Effector memory CD4-positive, alpha-beta T cell (primary cell): ENCODE measurements around the gene CELF2.
"Not testable (repeated sequence)": the region's sequence is repeated elsewhere in the genome, so short reads cannot be mapped to it uniquely, and the experiment has no call there.

Experiments
- DNase-seq, 3 donors: peaks; one replicate each; pipeline ENCODE4 v3.0.0-alpha.2; 2020
- H3K27ac ChIP-seq: 2 replicates; pipeline ENCODE4 v1.7.0; 2013; ENCODE audit warnings: mild to moderate bottlenecking, low read length, moderate library complexity; ENCODE audit not compliant: insufficient read depth, poor library complexity, severe bottlenecking
- H3K27me3 ChIP-seq: replicated peaks from 2 replicates; pipeline ENCODE4 v1.7.0; 2013; ENCODE audit warnings: mild to moderate bottlenecking, low read length; ENCODE audit not compliant: insufficient read depth, control insufficient read depth, poor library complexity, severe bottlenecking
- H3K36me3 ChIP-seq: 2 replicates; pipeline ENCODE4 v1.7.0; 2013; ENCODE audit warnings: mild to moderate bottlenecking, low read length, moderate library complexity; ENCODE audit not compliant: control insufficient read depth, insufficient read depth
- H3K4me1 ChIP-seq: 2 replicates; pipeline ENCODE4 v1.7.0; 2013; ENCODE audit warnings: low read length, mild to moderate bottlenecking; ENCODE audit not compliant: control insufficient read depth, insufficient read depth, poor library complexity, severe bottlenecking
- H3K4me3 ChIP-seq: 2 replicates; pipeline ENCODE4 v1.7.0; 2013; ENCODE audit warnings: low read length, low read depth, mild to moderate bottlenecking; ENCODE audit not compliant: insufficient read depth, poor library complexity, severe bottlenecking
- H3K9me3 ChIP-seq: 2 replicates; pipeline ENCODE4 v1.7.0; 2013; ENCODE audit warnings: mild to moderate bottlenecking, low read length, moderate library complexity; ENCODE audit not compliant: control insufficient read depth

The CELF2 gene

DNA sequence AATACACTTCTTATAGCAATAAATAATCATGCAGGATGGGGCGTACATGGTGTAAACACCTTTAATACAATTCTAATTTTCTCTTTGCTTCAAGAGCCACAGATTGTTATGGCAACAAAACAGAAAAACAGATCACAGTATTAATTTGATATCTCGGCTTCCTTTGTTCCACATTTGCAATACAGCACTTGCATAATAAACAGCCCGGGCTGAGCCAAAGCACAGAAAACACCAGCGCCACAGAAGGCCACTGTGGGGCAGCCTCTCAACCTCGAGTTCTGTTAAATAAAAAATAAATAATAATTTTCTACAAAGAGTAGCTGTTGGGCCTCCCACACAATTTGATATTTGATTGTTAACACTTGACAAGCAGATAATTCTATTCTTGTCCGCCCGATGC is 337.9 kb downstream of the CELF2 start:
- Histone ChIP-seq H3K4me1 (no peaks in the 10 kb centered on the region), H3K36me3 (no peaks in the 10 kb centered on the region), H3K9me3 (no peaks in the 10 kb centered on the region), H3K4me3 (no peak overlapping the region), H3K27me3 (no peaks in the 10 kb centered on the region), H3K27ac (no peak overlapping the region)
- DNase-seq = no peak

DNA sequence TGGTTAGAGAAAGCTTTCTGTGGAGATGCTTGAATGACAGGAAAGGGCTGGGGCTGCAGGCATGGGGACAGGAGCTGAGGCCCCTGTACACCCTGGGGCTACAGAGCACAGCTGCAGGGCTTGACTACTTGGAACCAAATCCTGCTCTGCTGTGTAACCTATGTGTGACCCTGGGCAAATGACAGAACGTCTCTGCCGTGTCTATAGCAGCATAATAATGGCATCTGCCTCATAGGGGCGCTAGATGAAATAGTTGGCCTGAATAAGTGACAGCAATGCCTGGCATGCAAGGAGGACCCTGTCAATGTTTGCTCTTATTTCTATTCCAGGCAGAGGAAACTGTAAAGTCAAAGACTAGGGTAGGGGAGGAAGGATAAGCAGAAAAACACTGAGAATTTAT is 339.8 kb downstream of the CELF2 start:
- Histone ChIP-seq H3K4me1 (no peaks in the 10 kb centered on the region), H3K27me3 (no peaks in the 10 kb centered on the region), H3K27ac (no peak overlapping the region), H3K36me3 (no peaks in the 10 kb centered on the region), H3K4me3 (no peak overlapping the region), H3K9me3 (no peaks in the 10 kb centered on the region)
- DNase-seq = no peak

DNA sequence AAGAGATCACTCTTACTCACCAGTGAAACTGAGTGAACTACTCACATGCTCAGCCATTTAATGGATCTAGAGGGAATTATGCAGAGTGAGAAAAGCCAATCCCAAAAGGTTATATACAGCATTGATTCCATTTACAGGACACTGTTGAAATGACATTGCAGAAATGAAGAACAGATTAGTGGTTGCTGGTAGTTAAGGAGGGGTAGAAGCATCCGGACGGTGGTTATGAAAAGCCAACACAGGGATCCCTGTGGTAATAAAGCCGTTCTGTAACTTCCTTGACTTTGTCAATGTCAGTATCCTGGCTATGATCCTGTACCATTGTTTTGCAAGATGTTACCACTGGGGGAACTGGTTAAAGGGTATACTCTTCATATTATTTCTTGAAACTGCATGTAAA is 340.3 kb downstream of the CELF2 start:
- Histone ChIP-seq H3K4me1 (no peaks in the 10 kb centered on the region), H3K27ac (no peak overlapping the region), H3K36me3 (no peaks in the 10 kb centered on the region), H3K27me3 (no peaks in the 10 kb centered on the region), H3K4me3 (no peak overlapping the region), H3K9me3 (no peaks in the 10 kb centered on the region)
- DNase-seq = no peak

DNA sequence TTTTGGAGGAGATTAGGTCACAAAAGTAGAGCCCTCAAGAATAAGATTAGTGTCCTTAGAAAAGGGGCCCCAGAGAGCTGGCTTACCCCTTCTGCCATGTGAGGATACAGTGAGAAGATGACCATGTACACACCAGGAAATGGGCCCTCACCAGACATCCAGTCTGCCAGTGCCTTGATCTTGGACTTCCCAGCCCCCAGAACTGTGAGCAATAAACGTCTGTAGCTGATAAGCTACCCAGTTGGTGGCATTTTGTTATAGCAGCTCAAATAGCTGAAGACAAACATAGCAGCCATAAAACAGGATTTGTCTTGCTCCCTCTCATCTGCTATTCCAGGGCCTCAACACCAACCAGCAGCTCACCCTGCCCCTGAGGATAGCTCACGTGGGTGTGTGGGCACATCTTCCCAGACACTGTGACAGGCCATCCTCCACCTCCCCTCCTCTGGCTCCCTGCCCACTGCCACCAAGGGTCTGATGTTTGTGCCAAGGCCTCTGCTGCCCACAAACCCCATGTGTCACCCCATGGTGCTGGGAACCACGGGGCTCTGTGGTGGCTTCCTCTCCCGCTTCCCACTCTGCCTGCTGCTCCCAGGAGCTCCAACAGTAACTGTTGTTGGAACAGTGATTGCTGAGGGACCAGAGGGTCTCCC is 341.4 kb downstream of the CELF2 start:
- Histone ChIP-seq H3K4me1 (no peaks in the 10 kb centered on the region), H3K36me3 (no peaks in the 10 kb centered on the region), H3K4me3 (no peak overlapping the region), H3K9me3 (no peaks in the 10 kb centered on the region), H3K27ac (no peak overlapping the region), H3K27me3 (no peaks in the 10 kb centered on the region)
- no peak for DNase-seq

DNA sequence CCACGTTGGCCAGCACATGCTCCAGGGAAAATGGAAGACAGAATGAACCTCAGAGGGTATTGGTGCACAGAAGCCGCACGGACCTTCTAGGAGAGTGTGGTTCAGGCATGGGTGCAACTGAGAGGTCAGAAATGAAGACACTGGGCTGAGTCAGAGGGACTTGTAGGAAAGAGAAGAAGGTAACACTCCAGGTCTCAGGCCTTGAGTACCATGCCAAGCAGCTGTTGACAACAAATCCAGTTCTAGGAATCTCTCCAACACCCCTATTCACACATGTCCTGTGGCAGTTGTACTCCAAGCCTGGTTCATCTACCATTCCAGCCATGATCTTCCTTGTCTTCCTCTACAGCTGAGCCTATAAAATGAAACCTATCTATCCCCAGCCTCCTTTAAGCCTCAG is 342.2 kb downstream of the CELF2 start:
- H3K36me3 ChIP-seq = no peaks in the 10 kb centered on the region
- H3K4me1 ChIP-seq = no peaks in the 10 kb centered on the region
- no peaks in the 10 kb centered on the region for H3K27me3 ChIP-seq
- H3K4me3 ChIP-seq = no peak overlapping the region
- H3K27ac ChIP-seq = no peak overlapping the region
- H3K9me3 ChIP-seq = no peaks in the 10 kb centered on the region
- no peak for DNase-seq

DNA sequence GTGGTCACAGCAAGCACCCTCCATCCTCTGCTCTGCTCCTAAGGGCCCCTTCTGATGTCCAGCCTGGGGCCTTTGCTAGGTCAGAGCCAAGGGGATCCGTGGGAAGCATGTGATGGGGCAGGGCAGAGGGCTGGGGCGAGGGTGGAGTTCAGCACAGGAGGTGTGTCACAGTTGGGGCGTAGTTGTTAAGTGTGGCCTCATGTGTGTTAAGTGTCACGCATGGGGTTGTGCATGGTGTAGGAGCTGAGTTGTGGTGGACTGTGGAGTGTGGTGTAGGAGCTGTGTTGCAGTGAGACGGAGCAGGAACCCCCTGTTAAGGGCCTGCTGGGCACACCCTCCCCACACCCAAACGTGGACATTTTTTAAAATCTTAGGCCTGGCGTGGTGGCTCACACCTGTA is 345.8 kb downstream of the CELF2 start:
- no peak for DNase-seq
- H3K27me3 ChIP-seq = no peaks in the 10 kb centered on the region
- no peaks in the 10 kb centered on the region for H3K9me3 ChIP-seq
- H3K4me3 ChIP-seq = no peak overlapping the region
- H3K36me3 ChIP-seq = no peaks in the 10 kb centered on the region
- H3K27ac ChIP-seq = no peak overlapping the region
- no peaks in the 10 kb centered on the region for H3K4me1 ChIP-seq

DNA sequence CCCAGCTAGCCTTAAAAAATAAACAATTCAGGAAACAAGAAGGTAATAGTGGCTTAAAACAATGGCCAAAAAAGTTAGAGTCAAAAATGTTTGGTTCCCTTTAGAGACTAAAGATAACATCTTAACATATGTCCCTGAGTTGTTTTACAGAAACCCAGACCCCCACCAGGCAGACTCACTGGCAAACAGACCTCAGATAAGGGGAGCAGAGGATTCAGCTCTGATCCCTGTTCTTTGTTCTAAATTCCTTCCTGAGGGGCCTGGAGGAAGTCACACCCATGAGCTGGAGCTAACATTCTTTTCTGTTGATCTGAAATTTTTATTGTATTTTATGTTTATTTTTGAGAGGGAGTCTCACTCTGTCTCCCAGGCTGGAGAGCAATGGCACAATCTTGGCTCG is 346.6 kb downstream of the CELF2 start:
- Histone ChIP-seq H3K4me1 (no peaks in the 10 kb centered on the region), H3K4me3 (no peak overlapping the region), H3K9me3 (no peaks in the 10 kb centered on the region), H3K27me3 (no peaks in the 10 kb centered on the region), H3K36me3 (no peaks in the 10 kb centered on the region), H3K27ac (no peak overlapping the region)
- DNase-seq = no peak

DNA sequence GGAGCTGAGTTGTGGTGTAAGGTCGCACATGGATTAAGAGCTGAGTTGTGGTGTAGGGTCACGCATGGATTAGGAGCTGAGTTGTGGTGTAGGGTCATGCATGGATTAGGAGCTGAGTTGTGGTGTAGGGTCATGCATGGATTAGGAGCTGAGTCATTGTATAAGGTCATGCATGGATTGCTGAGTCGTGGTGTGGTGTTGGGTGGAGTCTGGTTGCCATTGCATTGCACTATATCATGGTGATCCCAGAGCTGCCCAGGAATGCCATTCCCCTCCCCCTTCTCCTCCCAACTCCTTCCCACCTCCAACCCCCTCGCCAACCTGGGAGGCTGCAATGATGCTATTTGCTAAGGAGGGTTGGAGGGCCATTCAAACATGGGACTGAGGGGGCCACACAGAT is 349.2 kb downstream of the CELF2 start:
- H3K27ac ChIP-seq, H3K36me3 ChIP-seq, H3K4me3 ChIP-seq, H3K9me3 ChIP-seq, DNase-seq, H3K4me1 ChIP-seq, H3K27me3 ChIP-seq: not testable (repeated sequence)

DNA sequence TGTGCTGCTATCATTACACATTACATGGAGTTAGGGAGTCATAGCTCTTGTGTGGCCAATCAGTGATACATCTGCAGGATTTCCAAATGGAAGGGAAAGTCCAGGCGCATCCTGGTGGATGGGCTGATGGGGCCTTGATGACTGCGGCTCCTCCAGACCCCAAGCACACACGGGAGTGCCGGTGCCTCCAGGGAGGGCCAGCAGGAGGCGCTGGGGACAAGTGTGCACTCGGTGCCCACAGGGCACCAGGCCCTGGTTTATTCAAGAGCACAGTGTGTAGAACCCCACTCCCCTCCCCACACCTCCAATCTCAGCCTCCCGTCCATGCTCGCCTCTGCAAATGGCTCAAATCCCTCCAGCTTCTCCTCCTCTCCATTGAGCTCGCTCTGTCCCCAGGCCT is 349.8 kb downstream of the CELF2 start:
- no peaks in the 10 kb centered on the region for H3K9me3 ChIP-seq
- H3K27me3 ChIP-seq = no peaks in the 10 kb centered on the region
- H3K4me1 ChIP-seq = no peaks in the 10 kb centered on the region
- DNase-seq = no peak
- no peak overlapping the region for H3K4me3 ChIP-seq
- H3K27ac ChIP-seq = no peak overlapping the region
- no peaks in the 10 kb centered on the region for H3K36me3 ChIP-seq

DNA sequence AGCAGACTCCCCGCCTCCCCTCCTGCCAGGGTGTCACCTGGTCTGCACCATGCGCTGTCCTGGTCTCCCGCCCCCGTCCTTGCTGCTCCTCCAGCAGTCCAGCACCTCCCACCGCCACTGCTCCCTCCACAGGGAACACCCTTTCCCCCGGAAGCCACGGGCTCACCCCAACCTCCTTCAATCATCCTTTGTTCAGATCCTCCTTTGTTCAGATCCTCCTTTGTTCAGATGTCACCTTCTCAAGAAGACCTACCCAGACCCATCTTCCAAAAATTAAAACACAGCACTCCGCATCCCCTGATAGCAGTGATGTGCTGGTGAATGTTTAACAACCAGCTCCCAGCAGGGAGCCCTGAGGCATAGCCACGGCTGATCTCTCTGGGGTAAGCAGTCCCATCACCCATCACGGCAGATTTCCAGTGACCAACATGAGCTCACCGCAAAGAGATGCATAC is 356.1 kb downstream of the CELF2 start:
- no peak for DNase-seq
- H3K4me3 ChIP-seq = no peak overlapping the region
- H3K27me3 ChIP-seq = no peaks in the 10 kb centered on the region
- H3K9me3 ChIP-seq = no peaks in the 10 kb centered on the region
- H3K27ac ChIP-seq = no peak overlapping the region
- no peaks in the 10 kb centered on the region for H3K4me1 ChIP-seq
- no peaks in the 10 kb centered on the region for H3K36me3 ChIP-seq
